OCI-LY3 (cell line): ENCODE data around the gene SACM1L.

Experiments used
- H2AFZ ChIP-seq: fragments of 200-600, 300-600 bp; shearing (Covaris generic); 2 replicates; pipeline ENCODE4 v1.6.0; 2014; ENCODE audit warnings: antibody characterized with exemption, low read depth, low read length
- H3K27ac ChIP-seq: fragments of 200-600, 300-600 bp; sonication (generic); 2 replicates; pipeline ENCODE4 v1.5.1; 2014; ENCODE audit warnings: mild to moderate bottlenecking, low read length, moderate library complexity, mixed read lengths
- H3K27me3 ChIP-seq: fragments of 200-600, 300-600 bp; sonication (generic); 2 replicates; pipeline ENCODE4 v1.6.1; 2014; ENCODE audit warnings: low read depth, low read length, mixed read lengths
- H3K36me3 ChIP-seq: fragments of 200-600, 300-600 bp; sonication (generic); replicated peaks from 2 replicates; pipeline ENCODE3; 2014; ENCODE audit warnings: low read depth, low read length, mixed read lengths
- H3K4me1 ChIP-seq: fragments of 300-600, 200-600 bp; sonication (generic); 2 replicates; pipeline ENCODE4 v1.6.1; 2014; ENCODE audit warnings: low read length, mixed read lengths
- H3K4me2 ChIP-seq: fragments of 200-600, 300-600 bp; sonication (generic); 2 replicates; pipeline ENCODE4 v1.6.1; 2014; ENCODE audit warnings: low read length, mixed read lengths
- H3K4me3 ChIP-seq: fragments of 300-600, 200-600 bp; sonication (generic); 2 replicates; pipeline ENCODE4 v1.5.1; 2014; ENCODE audit warnings: antibody characterized with exemption, mild to moderate bottlenecking, low read length, moderate library complexity
- H3K79me2 ChIP-seq: fragments of 300-600, 200-600 bp; shearing (Covaris generic); 2 replicates; pipeline ENCODE4 v1.6.1; 2014; ENCODE audit warnings: mild to moderate bottlenecking, low read length, mixed read lengths
- H3K9ac ChIP-seq: fragments of 300-600, 200-600 bp; shearing (Covaris generic); 2 replicates; pipeline ENCODE4 v1.6.0; 2014; ENCODE audit warnings: mild to moderate bottlenecking, low read length, moderate library complexity
- H3K9me3 ChIP-seq: fragments of 200-600, 300-600 bp; shearing (Covaris generic); 2 replicates; pipeline ENCODE4 v1.6.1; 2014; ENCODE audit warnings: low read length, mixed read lengths; ENCODE audit not compliant: insufficient read depth
- H4K20me1 ChIP-seq: fragments of 200-600, 300-600 bp; sonication (generic); 2 replicates; pipeline ENCODE4 v1.6.1; 2016; ENCODE audit warnings: low read length, mixed read lengths; ENCODE audit not compliant: insufficient read depth
- EZH2phosphoT487 ChIP-seq: fragments of 200-600 bp; shearing (Covaris generic); IDR thresholded peaks from 2 replicates; pipeline ENCODE4 v1.6.1; 2018; ENCODE audit warnings: antibody characterized with exemption, mixed run types, low read depth
- TF ChIP-seq, protein P1 (sequence below): fragments of 200-600, 300-600 bp; sonication (generic); IDR thresholded peaks from 2 replicates; pipeline ENCODE4 v1.5.1; 2014; ENCODE audit warnings: antibody characterized with exemption, low read length, low read depth

Gene SACM1L

DNA sequence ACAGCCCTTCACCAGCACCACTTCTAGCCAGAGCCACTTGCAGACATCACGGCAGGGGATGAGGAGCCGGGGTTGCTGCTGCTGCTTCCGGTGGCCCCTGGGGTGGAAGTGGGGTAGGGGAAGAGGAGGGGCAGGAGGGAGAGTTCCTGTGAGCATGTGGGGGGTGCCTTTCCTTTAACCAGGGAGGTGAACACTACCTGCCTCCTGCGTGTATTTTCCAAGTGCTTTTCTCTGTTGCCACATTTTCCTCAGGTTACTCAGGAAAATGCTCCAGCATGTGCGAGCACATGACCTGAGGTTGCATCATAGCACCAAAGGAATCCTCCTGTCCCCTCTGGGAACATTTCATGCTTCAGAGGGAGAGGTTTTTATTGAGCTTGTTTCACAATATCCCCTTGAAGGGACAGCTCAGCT, 12.2 kb upstream of the SACM1L start:
- H3K4me2 ChIP-seq: no peak overlapping the region
- no peak overlapping the region for H3K4me3 ChIP-seq
- peaks cover 73% of the 10 kb centered on the region for H3K36me3 ChIP-seq
- no peak overlapping the region for H3K27ac ChIP-seq
- H3K27me3 ChIP-seq: no peaks in the 10 kb centered on the region
- no peak overlapping the region for H3K9ac ChIP-seq
- TF ChIP-seq, protein P1, sequence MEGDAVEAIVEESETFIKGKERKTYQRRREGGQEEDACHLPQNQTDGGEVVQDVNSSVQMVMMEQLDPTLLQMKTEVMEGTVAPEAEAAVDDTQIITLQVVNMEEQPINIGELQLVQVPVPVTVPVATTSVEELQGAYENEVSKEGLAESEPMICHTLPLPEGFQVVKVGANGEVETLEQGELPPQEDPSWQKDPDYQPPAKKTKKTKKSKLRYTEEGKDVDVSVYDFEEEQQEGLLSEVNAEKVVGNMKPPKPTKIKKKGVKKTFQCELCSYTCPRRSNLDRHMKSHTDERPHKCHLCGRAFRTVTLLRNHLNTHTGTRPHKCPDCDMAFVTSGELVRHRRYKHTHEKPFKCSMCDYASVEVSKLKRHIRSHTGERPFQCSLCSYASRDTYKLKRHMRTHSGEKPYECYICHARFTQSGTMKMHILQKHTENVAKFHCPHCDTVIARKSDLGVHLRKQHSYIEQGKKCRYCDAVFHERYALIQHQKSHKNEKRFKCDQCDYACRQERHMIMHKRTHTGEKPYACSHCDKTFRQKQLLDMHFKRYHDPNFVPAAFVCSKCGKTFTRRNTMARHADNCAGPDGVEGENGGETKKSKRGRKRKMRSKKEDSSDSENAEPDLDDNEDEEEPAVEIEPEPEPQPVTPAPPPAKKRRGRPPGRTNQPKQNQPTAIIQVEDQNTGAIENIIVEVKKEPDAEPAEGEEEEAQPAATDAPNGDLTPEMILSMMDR: no peak
- no peak for TF ChIP-seq EZH2phosphoT487
- H3K9me3 ChIP-seq: no peaks in the 10 kb centered on the region
- H3K4me1 ChIP-seq: no peaks in the 10 kb centered on the region
- no peaks in the 10 kb centered on the region for H3K79me2 ChIP-seq
- no peak overlapping the region for H2AFZ ChIP-seq
- H4K20me1 ChIP-seq: no peaks in the 10 kb centered on the region; the same call in 1 of the 2 replicates

DNA sequence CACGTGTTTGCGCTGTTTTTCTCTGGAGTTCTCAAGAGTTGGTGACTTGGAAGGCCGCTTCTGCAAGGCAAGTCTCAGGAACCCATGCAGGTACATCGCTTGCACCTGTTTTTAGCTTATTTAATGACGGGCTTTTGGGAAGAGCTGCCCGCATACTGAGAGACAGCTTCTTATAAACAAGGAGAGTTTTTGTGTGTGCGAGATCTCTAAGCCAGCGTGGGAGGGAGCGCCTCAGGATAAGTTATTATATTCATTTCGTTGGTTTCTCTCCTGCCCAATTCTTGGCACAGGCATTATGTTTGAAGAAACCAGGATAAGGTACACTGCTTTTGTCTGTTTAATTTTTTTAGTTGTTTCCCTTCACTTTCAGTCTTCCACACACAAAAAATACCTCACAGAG, 11.4 kb upstream of the SACM1L start:
- H3K27ac ChIP-seq: no peak overlapping the region
- peaks cover 72% of the 10 kb centered on the region for H3K36me3 ChIP-seq
- no peak overlapping the region for H2AFZ ChIP-seq
- no peaks in the 10 kb centered on the region for H3K27me3 ChIP-seq
- H3K4me2 ChIP-seq: no peak overlapping the region
- no peak for TF ChIP-seq EZH2phosphoT487
- TF ChIP-seq, protein P1: no peak
- H3K9ac ChIP-seq: no peak overlapping the region
- no peaks in the 10 kb centered on the region for H3K79me2 ChIP-seq
- H4K20me1 ChIP-seq: no peaks in the 10 kb centered on the region; the same call in 1 of the 2 replicates
- H3K9me3 ChIP-seq: no peaks in the 10 kb centered on the region
- no peaks in the 10 kb centered on the region for H3K4me1 ChIP-seq
- H3K4me3 ChIP-seq: no peak overlapping the region

DNA sequence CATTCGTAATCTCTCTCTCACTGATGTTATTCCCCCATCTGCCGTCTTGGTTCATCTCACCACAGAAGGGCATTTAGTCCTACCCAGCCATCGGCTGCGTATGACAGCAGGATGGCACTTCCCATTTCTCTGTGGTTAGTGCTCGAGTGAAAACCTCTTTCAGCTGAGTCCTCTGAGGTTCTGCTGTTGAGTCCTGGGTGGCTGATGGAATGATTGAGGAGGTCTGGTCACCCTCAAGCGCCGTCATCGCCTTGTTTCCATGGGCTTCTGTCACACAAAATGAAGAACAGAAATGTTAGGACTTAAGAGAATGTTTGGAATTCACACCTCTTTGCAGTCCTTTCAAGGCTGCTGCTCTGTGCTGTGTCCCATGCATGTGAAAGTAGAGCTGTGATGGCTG, 9.4 kb upstream of the SACM1L start:
- no peaks in the 10 kb centered on the region for H3K4me1 ChIP-seq

GRCh38 chr3:45681221-45681620, 8.0 kb upstream of the SACM1L start:
- Histone ChIP-seq H3K4me1 (no peaks in the 10 kb centered on the region), H3K4me3 (no peak overlapping the region), H3K4me2 (no peak overlapping the region), H3K79me2 (no peaks in the 10 kb centered on the region), H3K27me3 (no peaks in the 10 kb centered on the region), H3K36me3 (peaks cover 55% of the 10 kb centered on the region), H4K20me1 (no peaks in the 10 kb centered on the region; the same call in 1 of the 2 replicates), H3K9me3 (no peaks in the 10 kb centered on the region), H2AFZ (no peak overlapping the region), H3K27ac (no peak overlapping the region), H3K9ac (no peak overlapping the region)
- no peak for TF ChIP-seq EZH2phosphoT487
- TF ChIP-seq, protein P1: no peak

More for the DNA sequence above, 9.4 kb upstream of the SACM1L start:
- Histone ChIP-seq H3K36me3 (peaks cover 56% of the 10 kb centered on the region), H3K9ac (no peak overlapping the region), H3K27ac (no peak overlapping the region), H3K4me2 (no peak overlapping the region), H2AFZ (no peak overlapping the region), H3K9me3 (no peaks in the 10 kb centered on the region), H3K4me3 (no peak overlapping the region), H3K79me2 (no peaks in the 10 kb centered on the region), H3K27me3 (no peaks in the 10 kb centered on the region), H4K20me1 (no peaks in the 10 kb centered on the region; the same call in 1 of the 2 replicates)
- no peak for TF ChIP-seq EZH2phosphoT487
- TF ChIP-seq, protein P1: no peak
